HG03439 (cell line): ENCODE results near the gene KIAA1671.

Source experiments
- ATAC-seq: cut with Tn5 transposase; IDR thresholded peaks from one replicate; pipeline ENCODE4 v1.9.1; 2021; ENCODE audit warnings: mild to moderate bottlenecking, moderate library complexity; ENCODE audit not compliant: unreplicated experiment

Gene KIAA1671

GRCh38 chr22:25061605-25062376, 109.3 kb downstream of the KIAA1671 start:
- no peak for ATAC-seq

- no peak for ATAC-seq
These were observed 110.0 kb downstream of the KIAA1671 start for GRCh38 chr22:25062386-25063085.

DNA sequence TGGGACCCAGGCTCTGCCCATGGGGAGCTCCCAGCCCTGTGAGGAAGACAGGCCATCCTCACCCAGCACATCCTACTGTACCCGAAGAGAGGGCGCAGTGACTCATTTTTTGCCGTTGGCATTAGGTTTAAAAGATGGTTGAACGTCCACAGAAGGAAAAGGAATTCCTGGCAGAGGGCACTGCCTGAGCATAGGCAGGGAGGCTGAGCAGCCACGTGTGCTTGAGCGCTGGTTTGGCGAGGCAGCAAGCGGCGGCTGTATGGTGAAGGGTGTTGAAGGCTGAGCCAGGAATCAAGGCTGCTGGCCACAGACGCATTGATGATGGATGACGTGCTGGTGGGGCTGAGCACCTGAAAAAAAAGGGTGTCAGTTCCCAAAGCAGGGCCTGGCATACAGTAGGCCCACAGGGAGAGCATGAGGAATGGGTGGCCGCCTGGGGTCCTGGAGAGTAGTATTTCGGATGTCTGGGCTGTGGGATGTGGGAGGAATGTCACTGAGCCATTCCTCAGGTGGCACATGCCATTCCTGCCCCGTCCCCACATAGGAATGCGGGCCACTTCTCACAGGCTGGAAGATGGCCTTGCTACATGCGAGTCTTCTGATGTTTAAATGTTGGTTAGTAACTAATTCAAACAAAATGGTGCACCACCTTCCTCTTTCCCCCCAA, 112.5 kb downstream of the KIAA1671 start:
- ATAC-seq = no peak

DNA sequence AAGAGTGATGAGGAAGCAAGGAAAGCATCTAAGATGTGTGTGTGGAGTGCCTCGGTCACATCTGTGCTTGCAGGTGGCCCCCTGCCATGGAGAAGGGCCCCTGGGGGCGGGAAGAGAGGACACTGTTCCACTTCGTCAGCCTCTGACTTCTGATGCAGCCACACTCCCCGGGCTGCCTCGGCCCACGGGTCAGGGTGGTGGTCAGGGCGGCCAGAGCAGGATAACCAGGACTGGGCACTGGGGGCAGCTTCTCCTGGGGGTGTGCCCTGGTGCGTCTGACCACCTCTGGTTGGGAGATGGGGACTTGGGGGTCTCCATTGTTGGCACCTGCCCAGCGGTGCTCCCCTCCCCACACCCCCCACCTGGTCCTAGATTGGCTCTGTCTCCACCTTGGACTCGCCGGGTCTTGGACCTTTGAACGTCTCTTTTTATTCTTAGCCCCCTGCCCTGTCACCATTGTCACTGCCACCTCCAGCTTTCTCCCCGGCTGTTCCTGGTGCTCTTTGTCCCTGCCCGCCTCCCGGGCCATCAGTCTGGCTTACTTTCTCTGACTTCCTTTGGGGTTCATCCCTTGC, 114.4 kb downstream of the KIAA1671 start:
- no peak for ATAC-seq

DNA sequence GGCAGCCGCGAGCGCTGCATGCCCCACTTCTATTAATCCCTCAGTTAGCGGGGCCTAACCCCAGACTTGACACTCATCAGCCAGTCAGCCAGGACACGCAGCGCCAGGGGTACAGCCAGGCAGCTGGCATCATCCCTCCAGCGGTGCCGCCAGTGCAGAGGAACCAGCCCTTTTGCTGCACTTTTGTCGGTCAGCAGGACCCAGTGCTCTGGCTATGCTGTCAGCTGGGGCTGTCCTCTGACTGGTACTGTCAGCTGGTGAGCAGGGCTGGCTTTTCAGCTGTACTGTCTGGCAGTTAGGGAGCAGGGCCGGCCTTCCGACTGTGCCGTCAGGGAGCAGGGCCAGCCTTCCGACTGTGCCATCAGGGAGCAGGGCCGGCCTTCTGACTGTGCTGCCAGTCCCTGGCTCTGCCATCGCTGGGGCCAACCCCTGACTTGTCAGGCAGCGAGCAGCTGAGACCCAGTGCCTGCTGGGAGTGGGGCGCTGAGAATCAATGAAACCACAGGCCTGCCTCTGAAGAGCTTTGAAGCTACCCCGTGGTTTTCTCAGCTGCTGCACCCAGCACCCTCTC, 115.4 kb downstream of the KIAA1671 start:
- ATAC-seq = no peak

- no peak for ATAC-seq
These were observed 116.2 kb downstream of the KIAA1671 start for GRCh38 chr22:25068707-25069106.

DNA sequence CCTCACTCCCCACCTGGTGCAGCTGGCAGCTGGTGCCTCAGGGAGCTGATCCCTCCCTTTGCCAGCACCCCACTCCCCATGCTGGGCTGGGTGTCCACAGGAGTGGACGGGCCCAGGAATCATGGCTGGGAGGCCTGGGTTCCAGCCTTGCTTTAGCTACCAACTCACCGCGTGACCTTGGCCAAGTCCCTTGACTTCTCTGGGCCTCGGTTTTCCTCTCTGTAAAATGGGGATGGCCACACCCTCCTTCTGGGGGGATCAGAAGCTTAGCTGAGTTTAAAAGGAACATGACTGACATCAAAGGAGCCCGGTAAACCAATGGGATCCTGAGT, 116.9 kb downstream of the KIAA1671 start:
- no peak for ATAC-seq

- ATAC-seq = no peak
These were observed 117.4 kb downstream of the KIAA1671 start for GRCh38 chr22:25069758-25070481.

DNA sequence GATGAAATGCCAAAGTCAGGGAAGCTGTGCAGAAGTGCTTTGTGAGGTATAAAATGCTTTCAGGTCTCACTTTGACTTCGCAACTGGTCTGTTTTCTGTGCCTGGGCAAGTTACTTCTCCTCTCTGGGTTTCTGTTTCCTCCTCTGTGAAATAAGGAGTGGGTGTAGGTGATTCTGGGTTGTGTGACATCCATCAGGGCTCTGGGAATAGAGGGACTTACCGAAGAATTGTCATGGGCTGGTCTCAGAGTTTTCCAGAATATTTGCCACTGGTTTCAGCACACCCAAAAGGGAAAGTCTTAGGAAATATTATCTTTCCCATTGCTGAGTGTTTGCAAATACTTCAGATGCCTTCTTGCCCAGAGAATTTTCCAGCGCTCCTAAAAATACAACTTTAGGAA, 118.4 kb downstream of the KIAA1671 start:
- no peak for ATAC-seq

GRCh38 chr22:25071720-25072119, 119.2 kb downstream of the KIAA1671 start:
- no peak for ATAC-seq

GRCh38 chr22:25072406-25072805, 119.9 kb downstream of the KIAA1671 start:
- no peak for ATAC-seq

DNA sequence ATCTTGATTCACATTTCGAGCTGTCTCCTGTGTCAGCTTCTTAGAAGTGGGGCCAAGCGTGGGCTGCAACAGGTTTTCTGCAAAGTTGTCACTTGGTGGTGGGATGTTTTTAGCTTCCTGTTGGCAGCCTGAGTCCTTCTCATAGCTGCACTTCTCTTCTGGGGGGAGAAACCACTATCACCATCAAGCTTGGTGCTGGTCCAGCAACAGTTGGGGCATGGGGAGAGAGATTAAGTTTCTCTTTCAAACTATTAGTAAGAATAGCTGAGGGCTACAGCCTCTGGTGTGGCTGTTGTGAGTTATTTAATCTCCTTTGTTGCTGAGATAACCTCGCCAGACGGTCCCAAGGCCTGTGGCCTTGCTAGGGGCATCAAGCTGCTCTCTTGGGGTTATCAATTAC, 123.8 kb downstream of the KIAA1671 start:
- no peak for ATAC-seq

- no peak for ATAC-seq
These were observed 124.5 kb downstream of the KIAA1671 start for GRCh38 chr22:25077056-25077455.

- ATAC-seq = no peak
These were observed 125.4 kb downstream of the KIAA1671 start for GRCh38 chr22:25077964-25078363.

DNA sequence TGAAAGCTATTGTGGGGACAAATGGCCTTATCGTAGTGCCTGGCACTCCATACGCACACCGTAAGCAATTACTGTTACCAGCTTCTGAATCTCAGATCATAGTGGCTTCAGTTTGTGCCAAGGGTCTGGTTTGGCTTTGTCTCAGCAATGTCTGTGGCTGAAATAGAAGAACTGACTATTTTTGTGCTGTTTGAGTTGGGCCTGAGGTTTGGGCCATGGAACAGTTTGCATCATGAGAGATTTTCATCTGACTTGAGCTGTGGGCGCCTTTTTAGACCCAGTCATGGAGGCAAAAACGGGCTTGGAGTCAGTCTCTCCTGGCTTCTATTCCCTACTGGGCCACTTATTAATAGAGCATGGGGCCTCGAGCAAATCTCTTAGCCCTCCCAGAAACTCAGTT, 126.1 kb downstream of the KIAA1671 start:
- ATAC-seq = no peak

DNA sequence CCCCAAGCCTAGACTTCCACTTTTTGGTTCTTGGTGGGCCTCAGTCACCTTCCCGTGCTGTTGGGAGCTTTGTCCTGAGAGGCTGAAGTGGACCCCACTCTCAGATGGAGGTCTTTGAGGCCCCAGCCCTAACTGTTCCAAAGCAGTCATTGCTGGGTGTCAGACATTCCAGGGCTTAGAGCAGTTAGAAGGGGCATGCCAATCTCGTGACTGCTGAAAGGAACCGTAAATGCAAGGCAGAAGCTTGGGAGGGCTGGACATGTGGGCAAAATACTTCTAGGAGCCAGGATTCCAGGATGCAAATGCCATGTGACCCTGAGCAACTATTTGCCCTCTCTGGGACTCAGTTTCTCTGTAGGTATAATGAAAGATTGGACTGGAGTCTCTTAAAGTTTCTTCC, 128.3 kb downstream of the KIAA1671 start:
- no peak for ATAC-seq

- ATAC-seq = no peak
These were observed 128.9 kb downstream of the KIAA1671 start for GRCh38 chr22:25081409-25081824.

DNA sequence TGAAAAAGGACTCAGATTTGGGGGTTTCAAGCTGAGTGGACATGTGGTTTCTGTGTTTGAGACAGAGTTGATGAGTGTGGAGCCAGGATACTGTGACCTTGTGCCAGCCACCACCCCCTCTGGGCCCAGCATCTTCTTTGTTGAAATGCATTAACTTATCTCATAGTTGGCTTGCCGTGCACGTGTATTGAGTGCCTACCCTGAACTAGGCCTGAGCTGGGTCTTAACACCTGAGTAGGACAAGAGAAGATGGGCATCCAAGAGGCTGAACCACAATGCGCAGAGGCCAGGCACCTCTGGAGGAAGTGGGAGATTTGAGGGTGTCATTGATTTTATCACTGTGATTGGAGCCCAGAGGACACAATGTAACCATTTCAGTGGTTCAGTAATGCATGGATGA, 129.6 kb downstream of the KIAA1671 start:
- no peak for ATAC-seq

GRCh38 chr22:25083056-25083806, 130.7 kb downstream of the KIAA1671 start:
- no peak for ATAC-seq

DNA sequence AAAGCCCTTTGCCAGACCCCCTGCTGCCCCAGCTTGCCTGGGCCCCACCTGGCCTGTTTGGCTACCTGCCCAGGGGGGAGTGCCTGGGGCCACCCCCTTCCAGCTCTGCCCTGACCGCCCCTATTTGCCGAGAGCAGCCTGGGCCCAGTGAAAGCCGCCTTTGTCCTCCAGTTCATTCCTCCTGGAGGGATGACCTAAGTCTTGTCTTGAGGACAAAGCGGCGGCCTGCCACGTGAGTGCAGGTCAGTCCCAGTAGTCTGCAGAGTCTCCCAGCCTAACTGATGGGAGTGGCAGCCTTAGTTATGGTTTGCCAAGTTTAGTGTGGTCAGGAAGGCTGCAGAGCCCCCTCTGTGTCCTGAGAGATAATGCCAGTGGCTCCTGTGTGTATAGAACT, 131.3 kb downstream of the KIAA1671 start:
- no peak for ATAC-seq
